ENCODE results near the gene KCNJ10. TPM values are rescaled to one million over a fixed set of nuclear protein-coding genes. Genes with fewer than 3 reads are reported as not detected.

The KCNJ10 gene
- total RNA-seq, 1 donor from 2014 or later = 0.27 TPM

GRCh38 chr1:160096274-160097116 is 26.5 kb upstream of the KCNJ10 start:
- Histone ChIP-seq H4K20me1 (ENCODE audit: insufficient read depth, low read length) (peaks cover 6% of the 10 kb centered on the region), H3K79me2 (ENCODE audit: insufficient read depth, low read length) (no peaks in the 10 kb centered on the region), H3K27ac (ENCODE audit: low read depth, low read length) (no peak overlapping the region), H3K4me2 (ENCODE audit: low read length) (no peak overlapping the region), H3K9ac (ENCODE audit: low read length) (no peak overlapping the region), H3K9me3 (ENCODE audit: insufficient read depth, low read depth, low read length) (no peaks in the 10 kb centered on the region), H3K36me3 (ENCODE audit: insufficient read depth, low read length) (no peaks in the 10 kb centered on the region), H3K27me3 (ENCODE audit: insufficient read depth, low read length) (no peaks in the 10 kb centered on the region), H2AFZ (ENCODE audit: low read depth, low read length) (no peak overlapping the region), H3K4me3 (ENCODE audit: insufficient read depth, low read depth, low read length) (no peak overlapping the region), H3K4me1 (ENCODE audit: insufficient read depth, low read length) (peaks cover 15% of the 10 kb centered on the region)
- H3K4me1 Mint-ChIP-seq (ENCODE audit: low read depth, unreplicated experiment) = peaks cover 10% of the 10 kb centered on the region
- H3K27me3 Mint-ChIP-seq (ENCODE audit: low read depth, unreplicated experiment) = no peaks in the 10 kb centered on the region
- FAIRE-seq (no peak), DNase-seq (ENCODE audit: low read depth) (no peak)
- no peaks in the 10 kb centered on the region for H3K36me3 Mint-ChIP-seq (ENCODE audit: low read depth, unreplicated experiment)
- TF ChIP-seq, protein P1, sequence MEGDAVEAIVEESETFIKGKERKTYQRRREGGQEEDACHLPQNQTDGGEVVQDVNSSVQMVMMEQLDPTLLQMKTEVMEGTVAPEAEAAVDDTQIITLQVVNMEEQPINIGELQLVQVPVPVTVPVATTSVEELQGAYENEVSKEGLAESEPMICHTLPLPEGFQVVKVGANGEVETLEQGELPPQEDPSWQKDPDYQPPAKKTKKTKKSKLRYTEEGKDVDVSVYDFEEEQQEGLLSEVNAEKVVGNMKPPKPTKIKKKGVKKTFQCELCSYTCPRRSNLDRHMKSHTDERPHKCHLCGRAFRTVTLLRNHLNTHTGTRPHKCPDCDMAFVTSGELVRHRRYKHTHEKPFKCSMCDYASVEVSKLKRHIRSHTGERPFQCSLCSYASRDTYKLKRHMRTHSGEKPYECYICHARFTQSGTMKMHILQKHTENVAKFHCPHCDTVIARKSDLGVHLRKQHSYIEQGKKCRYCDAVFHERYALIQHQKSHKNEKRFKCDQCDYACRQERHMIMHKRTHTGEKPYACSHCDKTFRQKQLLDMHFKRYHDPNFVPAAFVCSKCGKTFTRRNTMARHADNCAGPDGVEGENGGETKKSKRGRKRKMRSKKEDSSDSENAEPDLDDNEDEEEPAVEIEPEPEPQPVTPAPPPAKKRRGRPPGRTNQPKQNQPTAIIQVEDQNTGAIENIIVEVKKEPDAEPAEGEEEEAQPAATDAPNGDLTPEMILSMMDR (IDR thresholded peaks at IDR 0.05; ENCODE audit: insufficient read depth, low read depth, low read length) = no peak
- TF ChIP-seq EZH2 (IDR thresholded peaks at IDR 0.05; ENCODE audit: insufficient read depth, low read length) = no peak
- no peaks in the 10 kb centered on the region for H3K9me3 Mint-ChIP-seq (ENCODE audit: unreplicated experiment)
- H3K27ac Mint-ChIP-seq (ENCODE audit: unreplicated experiment) = peak overlapping the region; percentile 75
- H3K4me3 Mint-ChIP-seq (ENCODE audit: unreplicated experiment) = peak overlapping the region; percentile 87

DNA sequence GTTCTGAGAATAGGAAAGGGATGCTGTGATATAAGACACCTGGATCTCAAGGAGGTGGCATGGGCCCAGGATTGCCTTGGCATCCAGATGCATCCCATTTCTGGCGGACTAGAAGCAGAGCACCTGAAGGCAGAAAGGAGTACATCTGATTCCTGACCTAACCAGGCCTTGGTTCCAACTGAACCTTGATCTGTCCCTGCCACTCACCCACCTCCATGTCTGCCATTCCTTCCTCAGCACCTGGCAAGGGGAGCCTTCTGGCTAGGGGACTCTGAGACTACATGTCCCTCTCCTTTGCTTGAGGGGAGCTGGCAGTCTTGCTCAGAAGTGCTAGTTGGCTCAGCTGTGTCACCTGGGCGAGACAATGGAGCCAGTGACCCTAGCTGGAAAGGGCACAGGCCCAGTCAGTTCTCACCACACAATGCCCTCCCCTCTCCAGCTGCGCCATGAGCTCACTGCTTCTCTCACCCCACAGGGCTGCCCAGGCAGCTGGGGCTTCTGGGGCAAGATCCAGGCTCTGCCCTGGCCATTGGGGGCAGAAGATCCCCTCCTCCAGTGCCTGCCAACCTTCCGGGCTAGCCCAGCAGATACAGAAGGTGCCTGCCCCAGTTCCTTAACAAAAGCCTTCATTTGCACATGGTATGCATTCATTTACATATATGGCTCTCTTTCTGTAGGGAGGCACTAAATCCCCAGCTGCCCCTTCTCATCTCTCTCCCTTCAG is 25.6 kb upstream of the KCNJ10 start:
- H4K20me1 ChIP-seq (ENCODE audit: insufficient read depth, low read length) = peaks cover 6% of the 10 kb centered on the region

More for the DNA sequence above, 25.6 kb upstream of the KCNJ10 start:
- Histone ChIP-seq H3K9me3 (ENCODE audit: insufficient read depth, low read depth, low read length) (no peaks in the 10 kb centered on the region), H3K79me2 (ENCODE audit: insufficient read depth, low read length) (no peaks in the 10 kb centered on the region), H2AFZ (ENCODE audit: low read depth, low read length) (peak overlapping the region; percentile 9), H3K4me3 (ENCODE audit: insufficient read depth, low read depth, low read length) (no peak overlapping the region), H3K4me1 (ENCODE audit: insufficient read depth, low read length) (peaks cover 9% of the 10 kb centered on the region), H3K36me3 (ENCODE audit: insufficient read depth, low read length) (no peaks in the 10 kb centered on the region), H3K27ac (ENCODE audit: low read depth, low read length) (no peak overlapping the region), H3K27me3 (ENCODE audit: insufficient read depth, low read length) (no peaks in the 10 kb centered on the region), H3K9ac (ENCODE audit: low read length) (no peak overlapping the region), H3K4me2 (ENCODE audit: low read length) (no peak overlapping the region)
- FAIRE-seq = no peak
- no peaks in the 10 kb centered on the region for H3K27me3 Mint-ChIP-seq (ENCODE audit: low read depth, unreplicated experiment)
- H3K9me3 Mint-ChIP-seq (ENCODE audit: unreplicated experiment) = no peaks in the 10 kb centered on the region
- no peak for DNase-seq (ENCODE audit: low read depth)
- peaks cover 6% of the 10 kb centered on the region for H3K4me1 Mint-ChIP-seq (ENCODE audit: low read depth, unreplicated experiment)
- TF ChIP-seq, protein P1 (IDR thresholded peaks at IDR 0.05; ENCODE audit: insufficient read depth, low read depth, low read length) = no peak
- no peak for TF ChIP-seq EZH2 (IDR thresholded peaks at IDR 0.05; ENCODE audit: insufficient read depth, low read length)
- H3K27ac Mint-ChIP-seq (ENCODE audit: unreplicated experiment) = no peak overlapping the region
- peaks cover 2% of the 10 kb centered on the region for H3K36me3 Mint-ChIP-seq (ENCODE audit: low read depth, unreplicated experiment)
- no peak overlapping the region for H3K4me3 Mint-ChIP-seq (ENCODE audit: unreplicated experiment)

Measured in astrocyte (in vitro differentiated cells and primary cell).